Putamen (tissue), 1 donor: ENCODE data around the gene CNOT1.
"Not testable (repeated sequence)": the region's sequence is repeated elsewhere in the genome, so short reads cannot be mapped to it uniquely, and the experiment has no call there.

Source experiments
- DNase-seq: peaks from one replicate; pipeline ENCODE4 v3.0.0-alpha.2; 2016; ENCODE audit warnings: low spot score

The CNOT1 gene

DNA sequence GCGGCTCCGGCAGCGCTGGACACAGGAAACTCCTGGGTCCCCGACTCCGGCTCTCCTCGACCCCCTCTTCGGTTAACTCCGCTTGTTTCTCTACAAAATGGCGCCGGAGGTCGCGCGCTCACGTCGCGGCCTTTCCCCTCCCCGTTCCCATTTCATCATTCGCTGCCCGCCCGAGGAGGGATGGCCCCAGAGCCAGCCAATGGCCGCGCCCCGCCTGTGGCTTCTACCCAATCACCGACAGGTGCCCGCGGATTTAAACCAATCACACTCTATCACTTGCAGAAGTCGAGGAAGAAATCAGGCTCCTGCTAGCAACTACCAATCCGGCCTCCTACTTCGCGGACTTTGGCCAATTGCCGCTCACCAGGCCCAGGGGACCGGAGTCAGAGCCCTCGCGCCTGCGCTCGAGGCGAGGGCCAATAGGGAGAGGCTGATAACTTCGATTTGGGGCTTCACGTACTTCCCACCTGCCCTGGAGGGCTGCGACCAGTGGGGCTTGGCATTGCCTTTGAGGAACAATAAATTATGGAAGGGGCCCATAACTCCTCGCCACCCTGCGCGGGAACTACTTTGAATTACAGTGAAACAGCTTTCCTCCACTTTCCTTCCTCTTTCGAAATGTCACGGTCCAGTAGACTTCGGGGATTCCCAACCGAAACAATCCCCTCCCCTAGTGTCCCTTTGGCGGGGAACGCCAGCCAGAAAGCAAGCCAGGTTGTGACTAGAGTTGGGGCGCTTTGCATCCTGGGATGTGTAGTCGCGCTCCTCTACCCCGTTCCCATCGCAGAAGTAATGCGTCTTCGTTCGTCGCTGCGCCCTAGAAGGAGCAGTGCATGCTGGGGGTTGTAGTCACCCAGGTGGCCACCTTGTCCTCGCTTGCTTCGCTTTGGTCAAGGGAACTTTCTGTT lies at the start of gene CNOT1:
Gene CNOT1, minus strand, starts transcription at position 94 of the 908 bp plus-strand sequence. CDS start 30,489 bp downstream, outside the sequence.
- peak; percentile 99 for DNase-seq

- DNase-seq: peak; percentile 34
Observed at GRCh38 chr16:58678716-58679115, 49.1 kb upstream of the CNOT1 start.

DNA sequence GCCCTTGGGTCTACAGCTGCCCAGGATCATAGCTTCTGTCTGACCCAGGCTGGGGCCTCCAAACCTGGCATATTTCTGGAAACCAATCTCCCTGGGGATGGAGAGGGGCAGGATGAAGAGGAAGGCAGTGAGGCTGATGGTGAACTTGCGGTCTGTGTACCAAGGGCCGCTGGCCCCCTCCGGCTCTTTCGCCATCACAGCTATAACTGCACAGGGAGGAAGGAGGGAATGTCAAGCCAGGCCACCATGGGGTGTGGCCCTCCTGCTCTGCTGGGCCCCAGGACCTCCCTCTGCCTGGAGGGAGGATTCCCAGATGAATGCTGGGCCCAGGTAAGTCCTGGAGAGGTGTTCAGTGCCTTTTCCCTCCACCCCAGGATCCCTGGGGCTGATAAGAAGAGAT lies 48.6 kb upstream of the CNOT1 start:
- no peak for DNase-seq

- no peak for DNase-seq
Observed at GRCh38 chr16:58670946-58671583, 41.4 kb upstream of the CNOT1 start.

GRCh38 chr16:58670177-58670576 lies 40.6 kb upstream of the CNOT1 start:
- no peak for DNase-seq

GRCh38 chr16:58665200-58665599 lies 35.6 kb upstream of the CNOT1 start:
- DNase-seq: no peak

DNA sequence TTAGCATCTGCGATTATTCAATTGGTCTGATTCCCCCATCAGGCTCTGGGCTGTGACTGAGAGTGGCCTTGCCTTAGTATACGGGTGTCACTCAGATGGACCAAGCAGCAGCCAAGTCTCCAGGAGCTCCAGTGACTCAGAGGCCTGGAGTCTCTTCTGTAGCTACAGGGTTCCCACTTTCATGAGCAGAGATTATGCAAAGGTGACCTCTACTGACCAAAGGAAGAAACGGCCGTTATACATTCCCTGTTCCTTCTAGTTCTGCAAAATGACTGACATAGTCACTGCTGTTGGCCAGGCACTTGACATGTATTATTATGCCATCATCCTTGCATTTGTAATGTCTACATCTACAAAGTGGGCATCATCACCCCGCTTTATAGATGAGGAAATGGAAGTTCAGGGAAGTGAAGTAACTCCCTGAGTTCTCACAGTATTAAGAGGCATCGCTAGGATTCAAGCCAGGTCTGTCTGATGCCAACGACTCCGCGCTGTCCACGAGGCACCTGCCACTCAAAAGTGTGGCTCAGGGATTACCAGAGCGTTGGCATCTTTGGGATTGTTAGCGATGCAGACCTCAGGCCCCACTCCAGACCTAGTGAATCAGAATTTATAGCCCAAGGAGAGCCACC lies 31.7 kb upstream of the CNOT1 start:
- peak; percentile 48 for DNase-seq

DNA sequence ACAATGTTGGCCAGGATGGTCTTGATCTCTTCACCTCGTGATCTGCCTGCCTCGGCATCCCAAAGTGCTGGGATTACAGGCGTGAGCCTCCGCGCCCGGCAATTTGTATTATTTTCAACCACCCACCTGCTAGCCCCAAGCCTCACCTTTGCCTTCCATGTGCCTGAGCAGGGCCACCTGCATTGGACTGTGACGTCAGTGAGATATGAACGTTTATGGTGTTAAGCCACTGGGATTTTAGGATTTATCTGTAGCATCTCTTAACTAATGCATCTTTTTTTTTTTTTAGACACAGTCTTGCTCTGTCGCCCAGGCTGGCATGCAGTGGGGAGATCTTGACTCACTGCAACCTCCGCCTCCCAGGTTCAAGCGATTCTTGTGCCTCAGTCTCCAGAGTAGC lies 30.3 kb upstream of the CNOT1 start:
- not testable (repeated sequence) for DNase-seq

- no peak for DNase-seq
Observed at GRCh38 chr16:58658796-58659211, 29.2 kb upstream of the CNOT1 start.

DNA sequence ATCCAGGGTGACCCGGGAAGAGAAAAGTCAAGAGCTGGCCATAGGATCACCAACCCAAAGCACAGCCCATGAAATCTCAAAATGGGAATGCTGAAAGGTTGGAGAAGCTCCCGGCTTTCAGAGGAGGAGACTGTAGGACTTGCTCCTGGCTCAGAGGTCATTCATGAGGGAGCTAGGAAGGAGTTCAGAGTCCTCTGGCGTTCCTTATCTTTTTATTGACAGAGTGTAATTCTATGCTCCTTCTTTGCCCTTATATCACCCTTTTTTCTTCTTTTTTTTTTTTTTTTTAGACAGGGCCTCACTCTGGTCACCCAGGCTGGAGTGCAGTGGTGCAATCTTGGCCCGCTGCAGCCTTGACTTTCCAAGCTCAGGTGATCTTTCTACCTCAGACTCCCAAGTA lies 27.3 kb upstream of the CNOT1 start:
- no peak for DNase-seq

DNA sequence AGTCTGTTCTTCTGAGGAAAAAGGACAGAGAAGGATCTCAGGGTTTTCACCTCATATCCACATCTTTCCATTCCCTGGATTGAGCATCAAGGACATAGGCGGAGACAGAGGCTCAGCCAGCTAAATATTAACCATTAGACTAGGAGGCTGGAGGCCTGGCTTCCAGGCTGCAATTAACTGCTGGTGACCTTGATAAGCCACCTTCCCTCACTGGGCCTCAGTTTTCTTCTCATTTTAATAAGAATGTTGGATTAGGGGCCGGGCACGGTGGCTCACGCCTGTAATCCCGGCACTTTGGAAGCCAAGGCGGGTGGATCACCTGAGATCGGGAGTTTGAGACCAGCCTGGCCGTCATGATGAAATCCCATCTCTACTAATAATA lies 25.6 kb upstream of the CNOT1 start:
- no peak for DNase-seq

DNA sequence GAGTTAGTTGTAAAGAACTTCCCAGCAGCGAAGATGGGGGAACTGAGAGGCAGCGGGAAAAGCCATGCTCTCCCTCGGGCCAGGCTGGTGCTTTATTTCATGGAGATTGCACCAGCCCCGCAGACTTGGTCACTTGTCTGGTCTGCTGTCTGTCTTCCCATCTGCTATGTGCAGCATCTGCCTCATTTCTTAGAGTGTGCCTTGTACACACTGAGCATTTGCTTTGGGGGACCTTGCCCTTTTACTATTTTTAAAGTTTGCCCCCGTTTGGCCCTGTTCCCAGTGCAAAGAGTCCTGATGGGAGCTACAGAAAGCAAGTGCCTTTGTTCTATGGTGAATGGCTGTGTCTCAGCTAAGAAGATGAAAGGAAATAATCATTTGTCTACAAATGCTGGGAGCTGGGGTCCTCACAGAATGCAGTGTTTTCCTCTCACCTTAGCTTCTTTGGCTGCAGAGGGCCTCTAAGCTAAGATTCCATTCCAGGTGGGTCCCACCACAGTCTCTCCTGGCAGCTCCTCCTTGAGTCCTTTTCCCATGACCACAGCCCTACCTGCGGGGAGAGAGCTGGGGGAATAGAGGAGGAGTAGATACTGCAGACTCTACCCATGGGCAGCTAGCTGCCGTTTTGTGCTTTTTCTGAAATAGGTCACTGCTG lies 25.1 kb upstream of the CNOT1 start:
- DNase-seq: no peak

DNA sequence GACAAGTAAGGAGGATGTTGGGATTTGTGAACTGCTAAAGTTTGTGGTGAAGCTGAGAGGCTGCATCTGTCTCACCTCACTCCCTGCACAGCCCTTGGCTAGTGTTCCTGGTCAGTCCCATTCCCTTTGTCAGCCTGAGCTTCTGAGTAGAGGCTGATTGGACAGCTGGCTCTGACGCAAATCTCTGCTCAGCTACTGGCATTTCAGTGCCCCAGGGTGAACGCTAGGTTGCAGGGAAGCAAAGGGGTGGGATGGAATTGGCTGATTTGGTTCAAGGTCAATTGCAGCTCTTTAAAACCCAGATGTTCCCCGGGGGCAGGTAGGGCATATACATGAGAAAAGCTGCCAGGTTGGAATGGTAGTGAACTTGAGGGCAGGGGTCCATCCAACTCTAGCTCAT lies 23.1 kb upstream of the CNOT1 start:
- DNase-seq: no peak

DNA sequence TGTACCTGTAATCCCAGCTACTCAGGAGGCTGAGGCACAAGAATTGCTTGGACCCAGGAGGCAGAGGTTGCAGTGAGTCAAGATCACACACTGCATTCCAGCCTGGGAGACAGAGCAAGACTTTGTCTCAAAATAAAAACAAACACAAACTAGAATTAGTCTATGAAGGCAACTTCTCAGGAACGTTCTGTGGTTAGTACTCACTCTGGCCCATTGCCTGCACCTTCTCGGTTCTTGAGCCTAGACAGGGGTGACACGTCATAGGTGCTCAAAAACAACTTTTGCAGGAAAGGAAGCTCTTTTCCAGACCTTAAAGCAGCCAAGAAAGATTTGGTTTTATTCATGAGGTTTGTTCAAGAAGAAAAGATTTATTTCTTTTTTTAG lies 22.3 kb upstream of the CNOT1 start:
- DNase-seq: no peak

- DNase-seq: no peak
Observed at GRCh38 chr16:58649707-58650106, 20.1 kb upstream of the CNOT1 start.

DNA sequence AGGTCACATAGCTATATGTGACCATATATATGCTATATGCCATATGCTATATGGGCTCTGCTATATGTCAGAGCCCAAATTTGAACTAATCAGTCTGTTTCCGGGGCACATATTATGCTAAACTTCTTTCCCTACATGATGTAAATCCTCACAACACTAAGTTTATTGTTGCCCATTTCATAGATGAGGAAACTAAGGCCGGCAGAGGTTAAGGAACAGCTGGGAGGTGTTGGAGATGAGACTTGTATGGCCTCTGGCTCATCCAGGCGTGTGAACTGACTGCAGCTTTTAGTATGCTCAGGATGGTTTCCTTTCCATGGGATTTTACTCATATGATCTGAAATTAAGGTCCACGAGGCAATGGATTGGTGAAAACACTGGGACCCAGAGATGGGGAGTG lies 17.5 kb upstream of the CNOT1 start:
- no peak for DNase-seq

DNA sequence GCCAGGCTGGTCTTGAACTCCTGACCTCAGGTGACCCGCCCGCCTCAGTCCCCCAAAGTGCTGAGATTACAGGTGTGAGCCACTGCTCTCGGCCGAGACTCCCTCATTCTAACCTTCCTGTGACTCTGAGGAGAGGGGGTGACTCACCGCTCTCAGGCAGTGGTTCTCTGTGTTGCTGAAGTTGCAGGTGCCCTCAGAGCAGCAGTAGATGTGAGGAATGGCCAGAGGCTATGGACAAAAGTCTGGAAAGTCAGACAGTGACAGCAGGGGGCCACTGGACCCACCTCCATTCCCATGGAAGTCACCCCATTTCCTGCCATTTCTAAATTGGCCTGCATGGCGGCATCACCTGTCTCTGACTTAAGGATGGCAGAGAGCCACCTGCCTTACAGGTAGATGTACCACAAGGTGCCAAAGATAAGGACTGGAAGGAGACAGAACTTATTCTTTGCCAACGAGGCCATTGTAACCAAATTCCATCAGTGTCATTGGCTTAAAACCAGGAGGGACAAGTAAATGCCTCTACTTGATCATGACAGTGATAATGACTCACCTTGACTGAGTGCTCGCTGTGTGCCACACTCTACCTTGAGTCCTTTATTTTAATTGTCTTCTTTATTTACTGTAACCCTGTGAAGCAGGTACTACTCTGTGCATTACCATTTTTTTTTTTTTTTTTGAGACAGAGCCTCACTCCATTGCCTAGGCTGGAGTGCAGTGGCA lies 15.3 kb upstream of the CNOT1 start:
- no peak for DNase-seq

- DNase-seq: no peak
Observed at GRCh38 chr16:58644108-58644507, 14.5 kb upstream of the CNOT1 start.

DNA sequence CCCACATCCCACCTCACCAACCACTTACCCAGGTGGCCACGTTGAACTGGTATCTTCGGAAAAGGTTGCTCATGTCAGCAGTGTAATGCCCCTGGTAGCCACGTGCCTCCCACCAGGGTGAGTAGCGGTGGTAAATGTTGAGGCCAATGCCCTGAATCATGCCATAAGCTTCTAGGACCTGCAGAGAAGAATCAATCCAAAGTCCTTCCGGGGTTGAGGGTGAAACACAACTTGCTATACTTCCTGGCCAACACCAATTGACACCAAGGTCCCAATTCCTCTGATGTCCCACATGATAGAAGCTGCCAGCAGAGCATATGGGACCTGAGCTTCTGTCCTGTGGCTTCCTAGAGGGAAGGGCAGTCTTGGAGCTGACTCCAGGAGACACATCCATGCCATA lies 11.3 kb upstream of the CNOT1 start:
- no peak for DNase-seq

DNA sequence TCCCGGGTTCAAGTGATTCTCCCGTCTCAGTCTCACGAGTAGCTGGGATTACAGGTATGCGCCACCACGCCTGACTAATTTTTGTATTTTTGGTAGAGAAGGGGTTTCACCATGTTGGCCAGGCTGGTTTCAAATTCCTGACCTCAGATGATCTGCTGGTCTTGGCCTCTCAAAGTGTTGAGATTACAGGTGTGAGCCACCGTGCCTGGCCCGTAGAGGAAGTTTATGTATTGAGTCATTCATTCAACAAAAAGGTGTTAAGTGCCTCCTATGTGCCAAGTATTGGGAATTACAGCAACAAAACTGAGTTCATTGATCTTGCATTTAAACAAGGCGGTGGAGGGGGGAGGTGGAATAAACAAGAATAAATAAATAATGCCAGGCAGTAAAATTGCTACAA lies 10.2 kb upstream of the CNOT1 start:
- DNase-seq: no peak

- no peak for DNase-seq
Observed at GRCh38 chr16:58639230-58639629, 9.6 kb upstream of the CNOT1 start.
